Kidney tubule cell (primary cell): ENCODE data around the gene OR2A7.
"Not testable (repeated sequence)": the region's sequence is repeated elsewhere in the genome, so short reads cannot be mapped to it uniquely, and the experiment has no call there.

Source experiments
- DNase-seq: peaks from one replicate; pipeline ENCODE4 v3.0.0-alpha.2; 2018; ENCODE audit warnings: low spot score

Gene OR2A7

GRCh38 chr7:144264692-144265091, at the start of gene OR2A7:
OR2A7 (minus strand) TSS chr7:144264792; CDS start chr7:144259628, 5,164 bp downstream.
- DNase-seq: not testable (repeated sequence)

- DNase-seq: peak; percentile 3
These were observed 47.4 kb upstream of the OR2A7 start, which contains the start of gene OR2A1 for GRCh38 chr7:144311872-144312469. OR2A1 (plus strand) TSS chr7:144312419; CDS start chr7:144318125, 5,706 bp downstream.

GRCh38 chr7:144311218-144311617, 46.6 kb upstream of the OR2A7 start:
- not testable (repeated sequence) for DNase-seq

GRCh38 chr7:144309702-144310101, 45.1 kb upstream of the OR2A7 start:
- DNase-seq: not testable (repeated sequence)

- DNase-seq: not testable (repeated sequence)
These were observed 40.6 kb upstream of the OR2A7 start for GRCh38 chr7:144305156-144305555.

GRCh38 chr7:144303607-144304006, 39.0 kb upstream of the OR2A7 start:
- DNase-seq: not testable (repeated sequence)

- DNase-seq: not testable (repeated sequence)
These were observed 38.1 kb upstream of the OR2A7 start for GRCh38 chr7:144302578-144303303.

GRCh38 chr7:144293794-144294499, 29.4 kb upstream of the OR2A7 start:
- not testable (repeated sequence) for DNase-seq

GRCh38 chr7:144292384-144293161, 28.0 kb upstream of the OR2A7 start:
- not testable (repeated sequence) for DNase-seq

- peak; percentile 1 for DNase-seq
These were observed 27.0 kb upstream of the OR2A7 start for GRCh38 chr7:144291607-144292006.

GRCh38 chr7:144287171-144287784, 22.7 kb upstream of the OR2A7 start:
- DNase-seq: not testable (repeated sequence)

GRCh38 chr7:144283716-144284115, 19.1 kb upstream of the OR2A7 start:
- DNase-seq: not testable (repeated sequence)

- not testable (repeated sequence) for DNase-seq
These were observed 17.9 kb upstream of the OR2A7 start for GRCh38 chr7:144282490-144282889.

- DNase-seq: not testable (repeated sequence)
These were observed 17.4 kb upstream of the OR2A7 start for GRCh38 chr7:144281981-144282380.

- not testable (repeated sequence) for DNase-seq
These were observed 15.4 kb upstream of the OR2A7 start for GRCh38 chr7:144280010-144280409.

- not testable (repeated sequence) for DNase-seq
These were observed 10.7 kb upstream of the OR2A7 start for GRCh38 chr7:144275281-144275680.

- not testable (repeated sequence) for DNase-seq
These were observed 4.6 kb upstream of the OR2A7 start, which contains the start of gene CTAGE8 for GRCh38 chr7:144269188-144269587. CTAGE8 (minus strand) TSS chr7:144269288; CDS start chr7:144269250, 38 bp downstream.

- DNase-seq: not testable (repeated sequence)
These were observed 2.5 kb downstream of the OR2A7 start for GRCh38 chr7:144262128-144262527.

GRCh38 chr7:144259067-144259466, 5.5 kb downstream of the OR2A7 start:
- DNase-seq: not testable (repeated sequence)

GRCh38 chr7:144256112-144256511, 8.5 kb downstream of the OR2A7 start:
- peak; percentile 1 for DNase-seq

GRCh38 chr7:144255471-144255897, 9.1 kb downstream of the OR2A7 start:
- peak; percentile 0 for DNase-seq
